ENCODE data around the gene AIG1. TPM values are rescaled to one million over a fixed set of nuclear protein-coding genes. Genes with fewer than 3 reads are reported as not detected.
"Not testable (repeated sequence)": the region's sequence is repeated elsewhere in the genome, so short reads cannot be mapped to it uniquely, and the experiment has no call there.

The AIG1 gene
- total RNA-seq, 1 donor from 2014 or later = 81.4 TPM

DNA sequence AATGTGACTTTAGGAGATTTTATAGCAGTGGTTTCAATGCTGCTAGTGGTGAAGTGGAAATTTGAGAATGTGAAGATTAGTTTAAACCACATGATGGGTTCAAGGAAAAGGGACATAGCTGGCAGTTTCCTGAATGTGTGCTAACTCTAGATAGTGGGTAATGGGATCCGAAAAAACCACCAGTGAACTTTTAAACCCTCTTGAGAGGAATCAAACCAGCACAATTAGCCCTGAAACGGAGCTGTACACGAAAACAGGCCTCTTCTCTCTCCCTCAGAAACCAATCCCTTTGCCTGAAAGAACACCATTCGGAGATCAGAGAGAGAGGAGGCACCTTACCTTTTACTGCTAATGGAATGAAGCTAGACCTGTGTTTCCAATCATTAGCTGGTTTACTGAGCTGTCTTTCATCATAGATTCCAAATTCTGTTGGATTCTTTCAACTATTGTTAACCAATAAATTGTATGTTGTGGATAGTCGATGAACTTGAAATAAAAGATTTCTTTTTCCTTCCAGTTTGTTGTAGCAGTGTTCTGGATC, 103.9 kb downstream of the AIG1 start:
- no peak for DNase-seq (ENCODE audit: low spot score)

DNA sequence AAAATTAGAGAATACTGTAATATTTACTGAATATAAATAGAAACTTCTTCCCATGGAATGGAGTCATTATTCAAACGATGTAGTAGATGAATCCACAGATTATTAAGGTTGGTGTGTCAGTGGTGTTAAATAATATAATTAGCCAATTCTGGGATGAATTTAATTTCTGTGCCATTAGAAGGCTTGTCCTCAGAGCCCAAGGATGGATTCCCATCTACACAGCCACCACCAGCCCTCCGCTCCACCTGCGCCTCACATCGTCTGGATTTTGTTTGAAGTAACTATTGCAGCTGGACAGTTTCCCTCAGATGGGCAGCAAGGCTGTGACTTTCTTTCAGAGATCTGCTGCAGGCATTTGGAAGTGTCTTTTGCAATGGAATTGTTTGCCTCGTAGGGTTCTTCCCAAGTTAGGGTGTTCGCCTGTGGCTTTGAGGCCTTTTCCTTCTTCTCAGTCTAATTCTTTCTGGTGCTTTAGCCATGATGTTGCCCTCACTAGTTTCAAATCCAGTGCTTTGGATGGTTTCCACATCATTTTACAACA, 104.7 kb downstream of the AIG1 start:
- DNase-seq (ENCODE audit: low spot score) = no peak

DNA sequence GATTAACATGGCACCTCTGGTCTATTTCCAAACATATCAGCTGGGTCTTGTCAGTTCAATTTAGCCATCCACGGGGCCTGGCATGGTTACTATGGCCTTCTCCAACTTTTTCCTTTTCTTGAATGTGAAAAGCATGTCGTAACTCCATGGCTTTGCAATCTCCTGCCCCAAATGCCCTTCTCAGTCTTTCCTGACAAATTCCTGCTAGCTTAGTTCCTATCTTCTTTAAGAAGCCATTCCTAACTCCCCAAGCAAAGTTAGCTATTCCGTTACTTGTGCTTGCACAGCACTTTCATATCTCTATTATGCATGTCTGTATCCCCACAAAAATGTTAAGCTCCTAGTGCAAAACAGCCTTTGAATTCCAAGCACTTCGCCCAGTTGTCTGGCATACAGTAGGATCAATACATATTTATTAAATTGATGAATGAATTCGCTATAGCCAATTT, 105.6 kb downstream of the AIG1 start:
- no peak for DNase-seq (ENCODE audit: low spot score)

DNA sequence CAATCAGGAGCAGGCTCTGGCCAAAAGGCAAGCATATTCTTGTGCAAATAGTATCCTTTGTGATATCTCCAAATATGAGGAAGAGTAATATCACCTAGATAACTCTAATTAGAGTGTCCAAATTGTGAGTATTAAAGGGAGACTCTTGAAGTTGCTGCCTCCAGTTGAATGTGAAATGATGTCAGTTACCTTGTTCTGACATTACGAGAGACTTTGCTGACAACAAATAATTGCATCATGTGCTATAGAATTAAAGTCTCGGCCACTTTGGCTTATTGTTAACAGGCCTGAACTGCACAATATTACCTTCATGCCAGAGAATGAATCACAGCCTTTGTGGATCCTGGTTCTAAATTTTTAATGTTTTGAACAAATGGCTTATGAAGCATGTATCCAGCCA, 106.5 kb downstream of the AIG1 start:
- no peak for DNase-seq (ENCODE audit: low spot score)

DNA sequence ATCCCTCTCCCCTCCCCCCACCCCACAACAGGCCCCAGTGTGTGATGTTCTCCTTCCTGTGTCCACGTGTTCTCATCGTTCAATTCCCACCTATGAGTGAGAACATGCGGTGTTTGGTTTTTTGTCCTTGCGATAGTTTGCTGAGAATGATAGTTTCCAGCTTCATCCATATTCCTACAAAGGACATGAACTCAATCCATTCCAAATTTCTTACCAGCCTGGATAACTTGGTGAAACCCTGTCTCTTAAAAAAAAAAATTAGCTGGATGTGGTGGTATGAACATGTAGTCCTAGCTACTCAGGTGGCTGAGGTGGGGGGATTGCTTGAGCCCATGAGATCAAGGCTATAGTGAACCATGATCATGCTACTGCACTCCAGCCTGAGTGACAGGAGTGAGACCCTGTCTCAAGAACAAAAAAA, 107.7 kb downstream of the AIG1 start:
- not testable (repeated sequence) for DNase-seq (ENCODE audit: low spot score)

DNA sequence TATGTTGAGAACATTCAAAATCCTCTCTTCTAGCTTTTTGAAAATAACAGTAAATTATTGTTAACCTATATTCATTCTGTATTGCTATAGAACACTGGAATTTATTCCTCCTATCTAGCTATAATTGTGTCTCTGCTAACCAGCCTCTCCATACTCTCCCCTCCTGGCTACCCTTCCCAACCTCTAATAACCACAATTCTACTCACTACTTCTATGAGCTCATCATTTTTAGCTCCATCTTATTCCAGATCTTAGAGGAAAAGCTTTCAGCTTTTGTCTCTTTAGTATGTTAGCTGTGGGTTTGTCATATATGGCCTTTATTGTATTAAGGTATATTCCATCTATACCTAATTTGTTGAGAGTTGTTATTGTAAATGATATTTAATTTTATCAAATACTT, 108.8 kb downstream of the AIG1 start:
- DNase-seq (ENCODE audit: low spot score) = no peak

DNA sequence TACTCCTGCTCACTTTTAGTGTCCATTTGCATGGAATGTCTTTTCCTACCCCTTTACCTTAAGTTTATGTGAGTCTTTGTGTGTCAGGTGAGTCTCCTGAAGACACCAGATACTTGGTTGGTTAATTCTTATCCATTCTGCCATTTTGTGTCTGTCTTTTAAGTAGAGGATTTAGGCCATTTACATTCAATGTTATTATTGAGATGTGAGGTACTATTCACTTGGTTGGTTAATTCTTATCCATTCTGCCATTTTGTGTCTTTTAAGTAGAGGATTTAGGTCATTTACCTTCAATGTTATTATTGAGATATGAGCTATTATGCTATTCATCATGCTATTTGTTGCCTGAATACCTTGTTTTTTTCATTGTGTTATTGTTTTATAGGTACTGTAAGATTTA, 113.8 kb downstream of the AIG1 start:
- no peak for DNase-seq (ENCODE audit: low spot score)

DNA sequence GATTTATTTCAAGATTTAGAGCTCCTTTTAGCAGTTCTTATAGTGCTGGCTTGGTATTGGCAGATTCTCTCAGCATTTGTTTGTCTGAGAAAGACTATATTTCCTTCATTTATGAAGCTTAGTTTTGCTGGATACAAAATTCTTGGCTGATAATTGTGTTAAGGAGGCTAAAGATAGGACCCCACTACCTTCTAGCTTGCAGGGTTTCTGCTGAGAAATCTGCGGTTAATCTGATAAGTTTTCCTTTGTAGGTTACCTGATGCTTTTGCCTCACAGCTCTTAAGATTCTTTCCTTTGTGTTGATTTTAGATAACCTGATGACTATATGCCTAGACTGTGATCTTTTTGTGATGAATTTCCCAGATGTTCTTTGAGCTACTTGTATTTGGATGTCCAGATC, 114.3 kb downstream of the AIG1 start:
- no peak for DNase-seq (ENCODE audit: low spot score)

DNA sequence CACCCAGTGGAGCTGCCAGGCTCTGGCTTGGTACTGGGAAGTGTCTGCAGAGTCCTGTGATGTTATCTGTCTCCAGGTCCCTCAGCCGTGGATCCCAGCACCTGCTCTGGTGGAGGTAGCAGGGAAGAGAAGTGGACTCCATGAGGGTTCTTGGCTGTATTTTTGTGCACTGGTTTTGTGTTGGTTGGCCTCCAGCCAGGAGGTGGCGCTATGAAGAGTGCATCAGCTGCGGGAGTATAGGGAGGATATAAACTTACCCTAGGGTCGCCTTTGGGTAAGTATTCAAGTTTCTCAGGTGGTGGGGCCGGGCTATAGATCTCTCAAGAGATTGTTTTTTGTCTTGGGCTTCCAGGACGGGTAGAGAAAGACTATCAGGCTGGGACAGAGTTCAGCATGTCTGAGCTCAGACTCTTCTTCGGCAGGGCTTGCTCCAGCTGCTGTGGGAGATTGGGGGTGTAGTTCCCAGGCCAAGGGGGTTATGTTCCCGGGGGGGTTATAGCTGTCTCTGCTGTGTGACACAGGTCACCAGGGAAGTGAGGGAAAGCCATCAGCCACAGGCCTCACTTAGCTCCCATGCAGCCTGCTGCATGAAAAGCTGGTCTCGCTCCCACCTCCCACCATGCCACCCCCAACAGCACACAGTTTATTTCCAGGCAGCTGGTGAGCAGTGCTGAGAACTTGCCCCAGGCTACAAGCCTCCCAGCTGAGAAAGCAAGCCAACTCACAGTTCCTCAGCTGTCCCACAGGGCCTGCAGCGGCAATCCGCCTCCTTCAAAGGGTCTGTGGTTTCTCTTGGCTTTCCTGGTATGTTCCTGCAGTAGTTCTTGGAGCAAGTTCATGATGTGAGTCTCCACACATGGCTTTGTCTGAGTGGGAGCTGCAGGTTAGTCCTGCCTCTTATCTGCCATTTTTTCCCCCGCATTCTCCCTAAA, 115.7 kb downstream of the AIG1 start:
- no peak for DNase-seq (ENCODE audit: low spot score)

DNA sequence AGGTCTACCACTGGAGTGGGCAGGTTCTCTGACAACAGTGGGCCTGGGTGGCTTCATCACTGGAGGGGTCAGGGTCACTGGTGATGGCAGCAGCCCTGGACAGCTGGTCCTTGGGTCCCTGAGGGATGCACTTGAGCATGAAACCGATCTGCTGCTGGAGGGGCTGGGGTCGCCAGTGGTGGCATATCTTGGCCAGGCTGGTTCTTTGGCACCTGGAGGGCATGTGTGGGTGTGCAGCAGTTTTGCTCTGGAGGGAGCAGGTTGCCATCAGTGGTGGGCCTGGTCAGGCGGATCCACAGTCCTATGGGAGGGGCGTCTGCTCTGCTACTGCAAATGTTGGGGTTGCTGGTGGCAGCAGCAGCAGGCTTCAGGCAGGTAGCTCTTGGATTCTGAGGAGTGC, 117.0 kb downstream of the AIG1 start:
- DNase-seq (ENCODE audit: low spot score) = no peak

DNA sequence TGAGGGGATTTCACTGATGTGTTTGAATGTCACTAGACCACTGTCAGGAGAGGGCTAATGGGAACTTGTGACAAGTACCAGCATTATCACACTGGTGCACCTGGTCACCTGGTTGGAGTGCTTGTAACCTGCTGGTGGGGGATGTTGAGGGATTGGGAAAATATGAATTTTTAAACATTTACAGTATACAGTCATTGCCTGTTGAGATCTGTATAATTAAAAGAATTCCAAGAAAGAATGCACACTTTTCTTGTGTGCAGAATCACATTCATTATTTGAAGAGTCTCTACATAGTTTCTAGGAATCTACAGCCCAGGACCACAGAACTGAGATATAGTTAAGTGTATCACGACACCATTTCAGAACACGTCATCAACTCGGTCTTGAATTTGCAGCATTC, 118.4 kb downstream of the AIG1 start:
- DNase-seq (ENCODE audit: low spot score) = no peak

DNA sequence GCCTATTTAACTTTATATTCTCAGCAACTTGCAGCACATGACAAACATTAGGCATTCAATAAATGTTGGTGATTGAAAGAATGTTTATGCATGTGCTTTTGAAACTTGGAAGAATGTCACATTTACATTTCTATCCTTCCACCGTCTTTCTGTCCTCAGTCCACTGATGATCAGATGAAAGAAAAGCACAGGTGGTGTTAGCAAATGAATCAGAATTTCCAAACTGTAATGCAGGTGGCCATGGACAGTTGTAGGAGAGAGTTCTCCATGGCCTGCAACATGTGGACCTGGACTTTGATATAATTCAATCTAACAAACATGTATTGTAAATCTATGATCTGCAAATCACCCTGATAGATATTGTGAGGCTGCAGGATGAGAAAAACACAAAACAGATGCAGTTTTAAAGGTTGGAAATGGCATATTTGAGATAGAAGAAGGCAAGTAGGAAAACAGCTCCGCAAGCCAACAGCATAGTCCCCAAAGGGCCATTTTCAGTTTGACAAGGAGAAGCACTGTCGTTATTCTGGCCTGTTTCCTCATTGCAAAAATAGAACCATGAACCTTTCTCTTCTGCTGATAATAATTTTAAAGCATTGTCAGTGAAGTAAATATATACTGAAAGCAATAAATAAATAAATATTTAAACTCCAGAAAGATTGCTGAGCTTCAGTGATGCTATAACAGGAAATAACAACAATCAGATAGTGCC, 119.4 kb downstream of the AIG1 start:
- no peak for DNase-seq (ENCODE audit: low spot score)

DNA sequence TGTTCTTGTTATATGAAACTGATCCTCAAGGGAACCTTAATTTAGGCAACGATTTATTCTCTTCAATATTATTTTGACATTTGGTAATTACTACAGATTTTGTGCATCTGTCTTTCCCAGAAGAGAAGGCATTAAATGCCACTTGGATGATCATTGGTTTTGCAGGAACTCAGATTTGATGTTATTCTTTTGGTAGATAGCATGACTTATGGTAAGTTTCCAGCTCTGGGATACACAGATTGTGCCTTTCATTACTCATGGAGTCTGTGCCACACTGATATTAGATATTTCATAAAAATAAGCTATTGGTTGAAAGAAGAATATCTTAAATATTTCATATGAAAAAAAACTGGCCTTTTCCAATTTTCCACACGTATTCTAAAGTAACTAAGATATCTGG, 120.1 kb downstream of the AIG1 start:
- DNase-seq (ENCODE audit: low spot score) = no peak

DNA sequence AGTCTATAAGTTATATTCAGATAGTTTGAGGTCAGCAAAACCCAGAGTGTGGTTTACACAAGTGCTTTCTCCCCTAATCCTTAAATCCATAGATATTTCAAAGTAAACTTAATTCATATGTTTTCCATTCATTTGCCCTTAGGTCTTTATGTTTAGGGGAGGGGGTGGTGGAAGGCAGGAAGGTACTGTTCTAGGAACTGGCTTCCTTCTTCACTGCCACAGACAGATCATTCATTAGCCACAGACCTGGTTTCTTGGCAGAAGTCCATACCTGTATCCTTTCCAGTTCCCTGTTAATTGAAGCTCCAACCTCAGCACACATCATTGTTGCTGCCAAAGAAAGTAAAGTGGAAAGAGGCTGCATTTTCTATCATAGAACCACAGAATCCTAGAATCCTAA, 123.0 kb downstream of the AIG1 start:
- DNase-seq (ENCODE audit: low spot score) = no peak

DNA sequence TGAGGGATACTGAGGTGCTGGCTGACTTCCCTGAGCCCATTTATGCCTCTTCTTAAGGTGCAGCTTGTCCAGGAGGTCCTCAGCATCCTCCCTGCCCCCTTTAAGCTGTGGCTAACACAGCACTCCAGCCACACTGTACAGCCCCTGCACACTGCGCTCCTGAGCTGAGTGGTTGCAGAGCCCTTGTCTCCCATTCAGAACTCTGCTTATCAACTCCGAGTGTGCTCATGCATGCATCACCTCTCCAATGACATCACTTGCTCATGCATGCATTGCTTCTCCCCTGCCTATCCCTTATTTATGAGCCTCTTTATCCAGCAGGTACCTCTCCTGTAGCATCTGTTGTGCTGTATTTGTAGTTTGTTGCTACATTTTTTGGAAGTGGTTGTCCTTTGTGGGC, 124.6 kb downstream of the AIG1 start:
- DNase-seq (ENCODE audit: low spot score) = no peak

DNA sequence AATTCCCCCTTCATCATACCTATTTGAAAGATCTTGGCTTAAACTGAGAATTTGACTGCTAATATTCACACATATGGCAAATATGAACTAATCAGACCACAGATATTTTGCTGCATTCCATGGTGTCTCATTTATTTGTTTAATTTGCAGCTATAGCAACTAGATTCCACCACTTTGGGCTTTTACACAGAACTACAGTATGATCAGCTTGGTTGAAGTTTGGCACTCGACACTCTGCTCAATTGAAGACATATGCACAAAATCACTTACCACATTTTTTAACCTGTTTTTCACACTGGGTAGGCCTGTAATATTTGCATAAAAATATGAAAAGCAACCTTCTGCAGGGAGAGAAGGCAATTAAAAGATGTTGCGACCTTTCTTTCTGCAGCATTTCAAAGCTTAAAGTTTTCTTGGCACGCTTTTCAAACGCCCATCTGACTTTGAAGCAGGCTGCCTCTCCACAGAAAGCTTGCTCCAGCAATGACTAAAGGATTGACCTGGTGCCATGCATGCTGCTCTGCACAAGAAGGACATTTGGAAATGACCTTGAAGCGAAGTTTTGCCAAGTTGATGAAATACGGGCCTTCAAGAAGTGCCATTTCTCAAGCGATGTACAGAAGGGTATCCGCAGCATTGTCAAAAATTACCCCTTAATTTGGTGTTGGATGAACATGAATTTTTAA, 126.7 kb downstream of the AIG1 start:
- DNase-seq (ENCODE audit: low spot score) = no peak

DNA sequence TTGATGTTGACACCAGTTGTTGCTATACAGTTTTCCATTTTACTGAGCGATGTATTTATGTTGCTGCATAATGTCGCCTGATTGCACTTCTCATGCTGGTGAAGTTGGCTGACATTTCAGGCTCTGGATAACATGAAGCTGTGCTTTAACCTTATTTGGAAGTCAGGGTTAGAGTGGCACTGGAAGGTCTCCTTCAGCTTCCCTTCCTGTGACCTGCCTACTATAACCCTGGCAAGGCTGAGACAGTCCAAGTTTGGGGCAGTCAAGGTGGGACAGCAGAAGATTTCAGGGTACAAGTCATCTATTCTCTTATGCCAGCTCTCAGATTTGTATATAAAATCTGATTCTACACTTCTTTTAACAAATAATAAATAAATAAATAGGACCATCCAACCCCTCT, 127.6 kb downstream of the AIG1 start:
- no peak for DNase-seq (ENCODE audit: low spot score)

DNA sequence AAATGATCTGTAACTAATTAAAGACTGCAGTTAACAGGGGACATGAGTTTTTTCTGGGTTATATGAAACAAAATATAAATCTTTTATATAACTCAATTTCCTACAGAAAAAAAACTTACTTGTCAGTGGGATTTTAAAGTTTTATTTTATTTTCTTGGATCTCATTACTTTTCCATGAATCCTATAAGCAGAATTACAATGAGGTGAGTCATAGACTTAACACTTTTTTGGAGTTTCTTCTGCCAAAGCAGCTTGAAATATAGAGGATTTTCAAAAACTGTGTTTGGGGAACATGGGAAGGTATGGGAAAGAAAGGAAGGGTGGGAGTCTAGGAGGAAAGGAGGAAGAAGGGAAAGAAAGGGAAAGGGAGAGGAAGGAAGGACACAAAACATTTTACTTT, 130.7 kb downstream of the AIG1 start:
- no peak for DNase-seq (ENCODE audit: low spot score)

DNA sequence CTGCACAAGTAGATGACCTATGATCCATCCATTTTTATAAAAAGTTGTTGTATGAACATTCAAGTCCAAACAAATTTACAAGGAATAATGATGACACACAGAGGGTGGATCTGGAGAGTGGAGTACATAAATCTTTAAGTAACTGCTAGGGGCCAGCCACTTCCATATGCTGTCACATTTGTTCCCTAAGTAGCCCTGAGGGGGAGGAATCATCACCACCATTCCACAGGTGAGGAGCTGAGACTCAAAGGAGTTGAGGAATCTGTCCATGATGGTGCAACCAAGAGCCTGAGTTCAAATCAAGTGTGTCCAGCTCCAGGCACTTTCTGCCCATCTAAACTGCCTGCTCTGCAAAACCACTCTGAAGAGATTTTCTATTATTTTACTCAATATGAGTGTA, 132.1 kb downstream of the AIG1 start:
- DNase-seq (ENCODE audit: low spot score) = no peak

DNA sequence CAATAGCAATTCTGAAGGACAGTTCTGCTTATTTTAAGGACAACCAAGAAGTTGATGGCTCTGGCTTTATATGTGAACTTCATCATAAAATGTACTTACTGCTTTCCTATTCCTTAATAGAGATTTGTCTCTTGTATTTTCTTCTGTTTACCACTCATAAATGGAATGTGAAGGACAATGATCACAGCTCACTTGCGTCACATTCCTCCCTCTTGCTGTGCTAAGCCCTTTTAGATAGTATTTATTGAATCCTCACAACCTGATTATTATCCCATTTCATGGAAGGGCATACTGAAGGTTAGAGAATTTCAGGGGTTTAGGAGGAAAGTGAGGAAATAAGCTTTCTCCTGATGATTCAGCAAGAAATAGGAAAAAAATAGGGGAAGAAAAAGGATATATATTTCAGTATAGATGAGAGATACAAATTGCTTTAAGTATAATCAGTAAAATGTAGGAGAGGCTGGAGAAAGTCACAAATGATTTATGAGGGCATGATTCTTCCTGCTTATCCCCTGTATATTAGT, 132.9 kb downstream of the AIG1 start:
- DNase-seq (ENCODE audit: low spot score) = no peak

DNA sequence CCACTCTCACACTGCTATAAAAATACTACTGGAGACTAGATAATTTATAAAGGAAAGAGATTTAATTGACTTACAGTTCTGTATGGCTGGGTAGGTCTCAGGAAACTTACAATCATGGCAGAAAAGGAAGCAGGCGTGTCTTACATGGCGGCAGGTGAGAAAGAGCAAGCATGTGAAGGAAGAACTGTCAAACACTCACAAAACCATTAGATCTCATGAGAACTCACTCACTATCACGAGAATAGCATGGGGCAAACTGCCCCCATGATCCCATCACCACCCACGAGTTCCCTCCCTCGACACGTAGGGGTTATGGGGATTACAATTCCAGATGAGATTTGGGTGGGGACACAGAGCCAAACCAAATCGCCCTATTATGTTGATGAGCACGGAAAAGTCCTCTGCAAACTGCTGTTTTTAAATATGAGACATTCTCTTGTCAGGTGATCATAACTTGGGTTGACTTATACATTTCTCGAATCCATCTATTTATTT, 133.5 kb downstream of the AIG1 start:
- DNase-seq (ENCODE audit: low spot score) = no peak

Measured in mucosa of gallbladder (tissue), 1 donor.